Activated gamma-delta T cell (primary cell): ENCODE measurements around the gene CRKL.

Source experiments
- DNase-seq: peaks from one replicate; lab custom pipeline; 2025; lab: John Stamatoyannopoulos, UW

The CRKL gene

GRCh38 chr22:20983081-20983771, 66.0 kb downstream of the CRKL start:
- DNase-seq = no peak

GRCh38 chr22:20985720-20986119, 68.5 kb downstream of the CRKL start:
- no peak for DNase-seq

- DNase-seq = no peak
Measured at GRCh38 chr22:20986365-20986764, 69.2 kb downstream of the CRKL start.

- DNase-seq = no peak
Measured at GRCh38 chr22:20987375-20987774, 70.2 kb downstream of the CRKL start.

- no peak for DNase-seq
Measured at GRCh38 chr22:20988573-20989322, 71.5 kb downstream of the CRKL start.

GRCh38 chr22:20989323-20990138, 72.3 kb downstream of the CRKL start:
- no peak for DNase-seq

GRCh38 chr22:20990184-20991180, 73.3 kb downstream of the CRKL start:
- no peak for DNase-seq

GRCh38 chr22:20991252-20992055, 74.2 kb downstream of the CRKL start:
- no peak for DNase-seq

GRCh38 chr22:20992056-20992442, 74.8 kb downstream of the CRKL start:
- DNase-seq = no peak

GRCh38 chr22:20992456-20993303, 75.5 kb downstream of the CRKL start:
- DNase-seq = no peak

- no peak for DNase-seq
Measured at GRCh38 chr22:20993304-20994127, 76.3 kb downstream of the CRKL start.

GRCh38 chr22:20994128-20994901, 77.1 kb downstream of the CRKL start:
- DNase-seq = no peak

- no peak for DNase-seq
Measured at GRCh38 chr22:20994902-20995241, 77.7 kb downstream of the CRKL start.

- DNase-seq = no peak
Measured at GRCh38 chr22:20995329-20996030, 78.3 kb downstream of the CRKL start.

- DNase-seq = no peak
Measured at GRCh38 chr22:20996031-20996410, 78.8 kb downstream of the CRKL start.

- no peak for DNase-seq
Measured at GRCh38 chr22:20996598-20997535, 79.7 kb downstream of the CRKL start.
